ENCODE results near the gene PRPF38B.
A peak's percentile ranks its signal among the peaks of the same experiment; 100 is the strongest.
"Not testable (repeated sequence)": the region's sequence is repeated elsewhere in the genome, so short reads cannot be mapped to it uniquely, and the experiment has no call there.

The PRPF38B gene, protein sequence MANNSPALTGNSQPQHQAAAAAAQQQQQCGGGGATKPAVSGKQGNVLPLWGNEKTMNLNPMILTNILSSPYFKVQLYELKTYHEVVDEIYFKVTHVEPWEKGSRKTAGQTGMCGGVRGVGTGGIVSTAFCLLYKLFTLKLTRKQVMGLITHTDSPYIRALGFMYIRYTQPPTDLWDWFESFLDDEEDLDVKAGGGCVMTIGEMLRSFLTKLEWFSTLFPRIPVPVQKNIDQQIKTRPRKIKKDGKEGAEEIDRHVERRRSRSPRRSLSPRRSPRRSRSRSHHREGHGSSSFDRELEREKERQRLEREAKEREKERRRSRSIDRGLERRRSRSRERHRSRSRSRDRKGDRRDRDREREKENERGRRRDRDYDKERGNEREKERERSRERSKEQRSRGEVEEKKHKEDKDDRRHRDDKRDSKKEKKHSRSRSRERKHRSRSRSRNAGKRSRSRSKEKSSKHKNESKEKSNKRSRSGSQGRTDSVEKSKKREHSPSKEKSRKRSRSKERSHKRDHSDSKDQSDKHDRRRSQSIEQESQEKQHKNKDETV

DNA sequence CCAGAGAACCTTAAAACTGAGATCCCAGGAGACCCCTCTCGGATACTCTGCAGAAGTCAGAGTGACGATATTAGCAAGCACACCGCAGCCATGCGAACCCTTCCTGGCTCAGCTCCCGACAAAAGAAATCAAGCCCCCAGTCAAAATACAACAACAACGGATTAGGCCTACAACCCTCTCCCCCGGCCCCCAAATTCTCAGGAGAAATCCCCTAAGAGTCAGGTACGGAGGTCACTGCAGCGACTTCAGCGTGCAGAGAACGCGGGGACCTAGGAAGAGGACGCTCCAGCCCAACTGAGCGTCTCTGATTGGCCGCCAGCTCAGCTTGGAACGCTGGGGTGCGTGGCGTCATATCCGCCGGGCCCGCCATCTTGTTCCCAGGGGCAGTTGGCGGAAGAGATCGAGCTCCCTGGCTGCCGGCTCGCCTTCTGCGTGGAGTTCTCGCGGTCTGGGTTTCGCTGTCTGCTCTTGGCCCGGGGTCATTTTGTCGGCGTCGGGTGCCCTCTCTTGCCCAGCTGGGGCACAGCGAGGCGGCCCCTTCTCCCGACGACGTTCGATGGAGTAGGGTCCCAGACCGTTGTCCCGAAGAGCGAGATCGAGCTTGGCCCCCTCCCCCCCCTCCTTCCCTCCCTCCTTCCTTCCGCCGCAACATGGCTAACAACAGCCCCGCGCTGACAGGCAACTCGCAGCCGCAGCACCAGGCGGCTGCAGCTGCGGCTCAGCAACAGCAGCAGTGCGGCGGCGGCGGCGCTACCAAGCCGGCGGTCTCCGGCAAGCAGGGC is at the start of gene PRPF38B:
TSS of gene PRPF38B (plus strand) at position 369 of the 782 bp plus-strand sequence. CDS start at position 651, 282 bp downstream.
- peak; percentile 66 for DNase-seq

GRCh38 chr1:108643492-108644335 is 48.4 kb upstream of the PRPF38B start:
- DNase-seq: peak; percentile 6

DNA sequence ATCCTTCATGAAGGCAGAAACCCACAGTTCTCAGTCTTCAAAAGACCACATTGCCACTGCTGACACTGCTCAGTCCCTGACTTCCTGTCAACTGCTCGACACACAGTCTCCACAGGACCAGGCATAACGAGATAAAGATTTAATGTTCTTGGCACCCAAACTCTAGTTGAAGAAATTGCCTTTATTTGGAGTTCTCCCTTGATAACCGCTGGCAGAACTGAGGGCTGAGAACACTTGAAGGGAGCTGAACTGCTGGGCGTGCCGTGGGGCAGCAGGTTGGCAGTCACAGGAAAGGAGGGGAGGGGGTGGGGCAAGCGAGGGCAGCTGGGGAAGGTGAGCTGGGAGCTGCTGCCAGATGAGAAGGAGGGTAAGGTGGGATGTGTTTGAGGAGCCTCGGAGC is 47.1 kb upstream of the PRPF38B start:
- no peak for DNase-seq

GRCh38 chr1:108645564-108646184 is 46.4 kb upstream of the PRPF38B start:
- no peak for DNase-seq

- no peak for DNase-seq
Measured at GRCh38 chr1:108646265-108646647, 45.9 kb upstream of the PRPF38B start.

GRCh38 chr1:108646648-108647269 is 45.4 kb upstream of the PRPF38B start:
- DNase-seq: no peak

DNA sequence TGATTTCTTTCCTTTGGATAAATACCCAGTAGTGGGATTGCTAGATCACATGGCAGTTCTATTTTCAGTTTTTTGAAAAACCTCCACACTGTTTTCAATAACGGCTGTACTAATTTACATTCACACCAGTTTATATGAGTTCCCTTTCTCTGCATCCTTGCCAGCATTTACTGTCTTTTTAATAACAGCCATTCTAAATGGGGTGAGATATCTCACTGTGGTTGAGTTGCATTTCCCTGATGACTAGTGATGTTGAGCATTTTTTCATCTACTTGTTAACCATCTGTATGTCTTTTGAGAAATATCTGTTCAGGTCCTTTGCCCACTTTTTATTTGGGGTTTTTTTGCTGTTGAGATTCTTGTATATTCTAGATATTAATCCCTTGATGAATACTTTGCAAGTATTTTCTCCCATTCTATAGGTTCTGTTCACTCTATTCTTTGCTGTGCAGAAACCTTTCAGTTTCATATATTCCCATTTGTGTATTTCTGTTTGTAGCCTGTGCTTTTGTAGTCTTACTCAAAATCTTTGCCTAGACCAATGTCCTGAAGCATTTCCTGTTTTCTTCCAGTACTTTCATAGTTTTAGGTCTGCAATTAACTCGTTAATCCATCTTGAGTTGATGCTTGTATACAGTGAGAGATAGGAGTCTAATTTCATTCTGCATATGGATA is 38.5 kb upstream of the PRPF38B start:
- no peak for DNase-seq

GRCh38 chr1:108657356-108658080 is 34.6 kb upstream of the PRPF38B start:
- no peak for DNase-seq

- DNase-seq: peak; percentile 22
Measured at GRCh38 chr1:108661030-108661609, 31.0 kb upstream of the PRPF38B start, which contains the start of gene HENMT1. TSS of gene HENMT1 (minus strand) at chr1:108661093. CDS start at chr1:108659884, 1,209 bp downstream.

DNA sequence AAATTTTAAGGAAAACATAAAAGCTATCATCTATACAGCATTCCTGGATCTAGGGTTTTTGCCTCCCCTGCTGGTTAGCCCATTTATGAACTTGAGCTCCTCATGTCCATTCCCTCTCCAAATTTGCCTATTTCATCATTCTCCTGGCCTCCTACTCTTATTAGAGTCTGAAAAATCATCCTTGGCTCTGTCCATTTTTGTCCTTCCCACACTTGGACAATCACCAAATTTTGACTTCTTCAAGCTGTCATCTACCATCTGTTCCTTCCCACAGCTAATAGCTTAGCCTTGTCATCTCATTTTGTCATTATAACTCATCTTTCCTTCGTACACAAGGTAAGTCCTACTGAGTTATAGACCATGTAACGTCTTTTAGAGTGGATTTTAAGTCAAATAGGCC is 29.0 kb upstream of the PRPF38B start:
- no peak for DNase-seq

- no peak for DNase-seq
Measured at GRCh38 chr1:108664481-108664880, 27.6 kb upstream of the PRPF38B start.

GRCh38 chr1:108665067-108665466 is 27.0 kb upstream of the PRPF38B start:
- DNase-seq: no peak

GRCh38 chr1:108665771-108666170 is 26.3 kb upstream of the PRPF38B start:
- DNase-seq: no peak

- not testable (repeated sequence) for DNase-seq
Measured at GRCh38 chr1:108667422-108667821, 24.7 kb upstream of the PRPF38B start.

GRCh38 chr1:108668777-108669176 is 23.3 kb upstream of the PRPF38B start:
- DNase-seq: no peak

DNA sequence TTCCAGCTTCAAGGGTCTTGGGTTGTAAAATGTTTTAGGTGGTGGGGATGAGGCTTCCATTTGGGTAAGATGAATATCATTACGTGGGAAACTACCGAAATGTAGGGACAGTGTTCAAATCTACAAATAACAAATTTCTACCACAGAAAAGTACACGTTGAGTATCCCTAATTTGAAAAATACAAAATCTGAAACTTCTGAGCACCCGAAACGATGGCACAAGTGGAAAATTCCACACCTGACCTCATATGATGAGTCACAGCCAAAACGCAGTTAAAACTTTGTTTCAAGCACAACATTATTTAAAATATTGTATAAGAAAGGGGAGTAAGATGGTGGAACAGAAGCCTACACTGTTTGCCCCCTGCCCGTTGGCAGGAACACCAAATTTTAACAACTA is 22.4 kb upstream of the PRPF38B start:
- DNase-seq: no peak

DNA sequence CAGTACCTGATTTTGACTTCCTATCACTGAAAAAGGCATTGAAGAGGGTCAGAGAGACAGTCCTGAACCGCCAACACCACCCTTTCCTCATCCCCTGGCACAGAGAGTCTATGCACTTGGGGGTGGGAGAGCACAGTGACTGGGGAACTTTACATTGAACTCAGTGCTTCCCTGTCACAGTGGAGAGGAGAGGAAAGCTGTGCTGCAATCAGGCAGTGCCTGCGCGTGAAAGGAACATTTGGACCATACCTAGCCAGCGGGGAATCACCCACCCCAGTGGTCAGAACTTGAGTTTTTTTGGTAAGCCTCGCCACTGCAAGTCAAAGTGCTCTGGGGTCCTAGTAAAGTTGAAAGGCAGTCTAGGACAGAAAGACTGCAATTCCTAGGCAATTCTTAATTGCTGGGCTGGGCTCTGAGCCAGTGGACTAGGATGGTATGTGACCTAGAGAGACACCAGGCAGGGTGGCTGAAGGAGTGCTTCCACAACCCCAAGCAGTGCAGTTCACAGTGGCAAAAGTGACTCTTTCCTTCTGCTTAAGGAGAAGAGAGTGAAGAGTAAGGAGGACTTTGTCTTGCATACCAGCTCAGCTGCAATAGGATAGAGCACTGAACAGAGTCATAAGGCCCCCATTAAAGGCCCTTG is 21.9 kb upstream of the PRPF38B start:
- no peak for DNase-seq

- no peak for DNase-seq
Measured at GRCh38 chr1:108671143-108671542, 21.0 kb upstream of the PRPF38B start.

DNA sequence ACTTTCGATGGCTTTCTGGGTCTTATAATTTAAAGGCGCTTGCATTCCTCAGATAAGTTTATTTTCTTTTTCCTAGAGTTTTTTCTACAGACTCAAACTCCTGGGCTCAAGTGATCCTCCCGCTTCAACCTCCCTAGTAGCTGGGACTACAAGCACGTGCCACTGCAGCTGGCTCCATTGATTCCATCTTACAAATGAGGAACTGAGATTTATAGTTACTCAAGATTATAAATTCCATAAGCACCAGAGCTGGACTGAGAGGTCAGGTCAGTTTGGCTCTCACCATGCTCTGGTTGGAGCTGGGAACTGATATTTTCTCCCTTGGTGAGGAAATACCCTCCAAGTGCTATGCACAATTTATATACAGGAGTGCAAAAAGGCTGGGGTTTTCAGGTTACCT is 13.4 kb upstream of the PRPF38B start:
- DNase-seq: no peak
